CD14-positive monocyte (primary cell): Measurements from ENCODE around the gene SPCS2. TPM values are rescaled to one million over a fixed set of nuclear protein-coding genes. Genes with fewer than 3 reads are reported as not detected.

ENCODE experiments used
- DNase-seq, 3 donors: peaks; one replicate each; pipeline ENCODE4 v3.0.0-alpha.2; 2011 to 2022
- H2AFZ ChIP-seq: 2 replicates; pipeline ENCODE4 v1.6.0; 2012; ENCODE audit warnings: mild to moderate bottlenecking, low read depth, low read length, inconsistent platforms; ENCODE audit not compliant: insufficient read depth, poor library complexity, severe bottlenecking
- H3K27ac ChIP-seq, 2 donors: 1 replicate in 1 of 2; 2 replicates in 1 of 2; pipeline ENCODE4 v1.5.1; 2012 to 2013; ENCODE audit warnings: low read length in 2 of 2, control low read depth in 1 of 2, inconsistent platforms in 1 of 2, low read depth in 1 of 2, mild to moderate bottlenecking in 1 of 2
- H3K27me3 ChIP-seq, 2 donors: one replicate each; pipeline versions ENCODE4 v1.6.0 to v1.6.1; 2011 to 2013; ENCODE audit warnings: low read length in 2 of 2; ENCODE audit not compliant: control insufficient read depth in 2 of 2, insufficient read depth in 2 of 2
- H3K36me3 ChIP-seq, 2 donors: replicated peaks in 1 of 2; 1 replicate in 1 of 2; 2 replicates in 1 of 2; pipeline versions ENCODE4 v1.5.1 to v1.6.1; 2012 to 2013; ENCODE audit warnings: low read length in 2 of 2, control low read depth in 1 of 2, inconsistent platforms in 1 of 2, mild to moderate bottlenecking in 1 of 2; ENCODE audit not compliant: insufficient read depth in 2 of 2, control insufficient read depth in 1 of 2
- H3K4me1 ChIP-seq, 2 donors: 1 replicate in 1 of 2; 2 replicates in 1 of 2; pipeline versions ENCODE4 v1.5.1 to v1.6.1; 2012 to 2013; ENCODE audit warnings: low read length in 2 of 2, control low read depth in 1 of 2, inconsistent platforms in 1 of 2, mild to moderate bottlenecking in 1 of 2, moderate library complexity in 1 of 2; ENCODE audit not compliant: insufficient read depth in 2 of 2, control insufficient read depth in 1 of 2
- H3K4me2 ChIP-seq: replicated peaks from 2 replicates; pipeline ENCODE3; 2012; ENCODE audit warnings: low read length, moderate library complexity, mild to moderate bottlenecking; ENCODE audit not compliant: poor library complexity, severe bottlenecking; ENCODE audit errors: extremely low read depth
- H3K4me3 ChIP-seq, 3 experiments: fragments of 200-600 bp in 1 of 3; sonication (generic) in 1 of 3; replicated peaks in 1 of 3; 1 replicate in 2 of 3; 2 replicates in 1 of 3; pipeline ENCODE4 v1.5.1; 2011 to 2013; ENCODE audit warnings: low read length in 3 of 3, mild to moderate bottlenecking in 3 of 3, control low read depth in 2 of 3, low read depth in 2 of 3, inconsistent platforms in 1 of 3, moderate library complexity in 1 of 3
- H3K79me2 ChIP-seq: 2 replicates; pipeline ENCODE4 v1.6.0; 2012; ENCODE audit warnings: mild to moderate bottlenecking, control low read depth, inconsistent platforms, low read length, moderate library complexity; ENCODE audit not compliant: insufficient read depth
- H3K9ac ChIP-seq: 2 replicates; pipeline ENCODE4 v1.6.0; 2017; ENCODE audit warnings: low read length, mild to moderate bottlenecking; ENCODE audit not compliant: insufficient read depth, poor library complexity, severe bottlenecking
- H3K9me3 ChIP-seq, 2 donors: replicated peaks in 1 of 2; 1 replicate in 1 of 2; 2 replicates in 1 of 2; pipeline versions ENCODE4 v1.5.1 to v1.6.1; 2012 to 2013; ENCODE audit warnings: low read length in 2 of 2, control low read depth in 1 of 2; ENCODE audit not compliant: control insufficient read depth in 1 of 2, insufficient read depth in 1 of 2
- H4K20me1 ChIP-seq: 2 replicates; pipeline ENCODE4 v1.6.0; 2012; ENCODE audit warnings: mild to moderate bottlenecking, low read length, control low read depth, moderate library complexity; ENCODE audit not compliant: insufficient read depth
- H3K27ac Mint-ChIP-seq, 7 donors: one replicate each; pipeline ENCODE4 v1.8.0; 2020; ENCODE audit warnings: mild to moderate bottlenecking in 7 of 7, mixed read lengths in 7 of 7, moderate library complexity in 6 of 7, inconsistent platforms in 2 of 7
- H3K27me3 Mint-ChIP-seq, 3 donors: one replicate each; pipeline ENCODE4 v1.8.0; 2021 to 2022; ENCODE audit warnings: low read depth in 3 of 3, mild to moderate bottlenecking in 3 of 3, mixed read lengths in 3 of 3, moderate library complexity in 3 of 3, inconsistent platforms in 1 of 3
- H3K36me3 Mint-ChIP-seq, 2 donors: one replicate each; pipeline ENCODE4 v1.8.0; 2020; ENCODE audit warnings: mixed read lengths in 2 of 2, inconsistent platforms in 1 of 2, mild to moderate bottlenecking in 1 of 2
- H3K4me1 Mint-ChIP-seq: one replicate; pipeline ENCODE4 v1.8.0; 2020; ENCODE audit warnings: mild to moderate bottlenecking, mixed read lengths
- H3K4me3 Mint-ChIP-seq, 2 donors: one replicate each; pipeline ENCODE4 v1.8.0; 2020; ENCODE audit warnings: mild to moderate bottlenecking in 2 of 2, mixed read lengths in 2 of 2, moderate library complexity in 1 of 2
- H3K9me3 Mint-ChIP-seq, 7 donors: one replicate each; pipeline ENCODE4 v1.8.0; 2020 to 2022; ENCODE audit warnings: mixed read lengths in 7 of 7, mild to moderate bottlenecking in 6 of 7, moderate library complexity in 6 of 7, inconsistent platforms in 2 of 7
- WGBS: methylation state at CpG from one replicate; pipeline ENCODE4 v1.1.5; 2013; ENCODE audit warnings: missing lambda C conversion rate; ENCODE audit not compliant: insufficient coverage; 5-methylcytosine and 5-hydroxymethylcytosine counted together
- intact Hi-C, 2 donors: fragments of 100-400 bp; cut with micrococcal nuclease; formaldehyde crosslinking; loops; one replicate each; pipeline versions ENCODE4 v1.15.0 to v1.15.1; 2023
- polyA plus RNA-seq, 3 donors: library from polyadenylated mRNA; depleted of rRNA in 1 of 3; unstranded in 2 of 3; stranded (reverse) in 1 of 3; fragments of 300-500 nt in 2 of 3; fragments of >200 nt in 1 of 3; fragmentation: Illumina TruSeq in 2 of 3; gene quantifications; 1 replicate in 2 of 3; 2 replicates in 1 of 3; pipeline ENCODE4 v1.2.3, GENCODE V29; 2012 to 2021
- TF ChIP-seq, protein P1 (sequence below): fragments of 200-600 bp; IDR thresholded peaks from one replicate; pipeline ENCODE4 v1.8.0; 2022; ENCODE audit warnings: antibody characterized with exemption, mild to moderate bottlenecking

SPCS2 gene
- polyA plus RNA-seq, 3 donors, result 12.4 to 185 (median 150) TPM

GRCh38 chr11:74936087-74936486, 13.0 kb upstream of the SPCS2 start:
- Histone ChIP-seq H3K9ac (no peak overlapping the region), H3K4me2 (no peak overlapping the region), H3K27me3 (no peaks in the 10 kb centered on the region), H3K4me1 (no peaks in the 10 kb centered on the region), H2AFZ (no peak overlapping the region), H3K4me3 (no peak overlapping the region), H3K36me3 (no peaks in the 10 kb centered on the region), H3K9me3 (no peaks in the 10 kb centered on the region), H3K79me2 (no peaks in the 10 kb centered on the region), H3K27ac (no peak overlapping the region), H4K20me1 (no peaks in the 10 kb centered on the region)
- Mint-ChIP-seq H3K27ac (no peak overlapping the region), H3K4me1 (no peaks in the 10 kb centered on the region), H3K9me3 (no peaks in the 10 kb centered on the region), H3K27me3 (peaks cover 0 to 3% (median 0%) of the 10 kb centered on the region in 3 donors), H3K4me3 (no peak overlapping the region), H3K36me3 (peaks cover 47 to 54% of the 10 kb centered on the region in 2 donors)
- no peak for DNase-seq
- intact Hi-C loops, result loop anchor here in 1 of 2 donors (10.0 kb wide), 2 partner anchors 59 to 319 kb away; no protein-coding TSS in a partner anchor
- WGBS, result 78% methylated on average over 2 of the region's 2 CpGs
- TF ChIP-seq, protein P1, sequence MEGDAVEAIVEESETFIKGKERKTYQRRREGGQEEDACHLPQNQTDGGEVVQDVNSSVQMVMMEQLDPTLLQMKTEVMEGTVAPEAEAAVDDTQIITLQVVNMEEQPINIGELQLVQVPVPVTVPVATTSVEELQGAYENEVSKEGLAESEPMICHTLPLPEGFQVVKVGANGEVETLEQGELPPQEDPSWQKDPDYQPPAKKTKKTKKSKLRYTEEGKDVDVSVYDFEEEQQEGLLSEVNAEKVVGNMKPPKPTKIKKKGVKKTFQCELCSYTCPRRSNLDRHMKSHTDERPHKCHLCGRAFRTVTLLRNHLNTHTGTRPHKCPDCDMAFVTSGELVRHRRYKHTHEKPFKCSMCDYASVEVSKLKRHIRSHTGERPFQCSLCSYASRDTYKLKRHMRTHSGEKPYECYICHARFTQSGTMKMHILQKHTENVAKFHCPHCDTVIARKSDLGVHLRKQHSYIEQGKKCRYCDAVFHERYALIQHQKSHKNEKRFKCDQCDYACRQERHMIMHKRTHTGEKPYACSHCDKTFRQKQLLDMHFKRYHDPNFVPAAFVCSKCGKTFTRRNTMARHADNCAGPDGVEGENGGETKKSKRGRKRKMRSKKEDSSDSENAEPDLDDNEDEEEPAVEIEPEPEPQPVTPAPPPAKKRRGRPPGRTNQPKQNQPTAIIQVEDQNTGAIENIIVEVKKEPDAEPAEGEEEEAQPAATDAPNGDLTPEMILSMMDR, result no peak

GRCh38 chr11:74936976-74937375, 12.1 kb upstream of the SPCS2 start:
- Histone ChIP-seq H4K20me1 (no peaks in the 10 kb centered on the region), H3K4me3 (no peak overlapping the region), H3K4me1 (no peaks in the 10 kb centered on the region), H3K9ac (no peak overlapping the region), H3K27me3 (no peaks in the 10 kb centered on the region), H3K4me2 (no peak overlapping the region), H2AFZ (no peak overlapping the region), H3K79me2 (no peaks in the 10 kb centered on the region), H3K27ac (no peak overlapping the region), H3K9me3 (no peaks in the 10 kb centered on the region), H3K36me3 (no peaks in the 10 kb centered on the region)
- H3K4me1 Mint-ChIP-seq, result no peaks in the 10 kb centered on the region
- intact Hi-C loops, result loop anchor here in 1 of 2 donors (10.0 kb wide), 2 partner anchors 58 to 318 kb away; no protein-coding TSS in a partner anchor
- whole genome bisulfite sequencing, result 95% methylated on average over 2 of the region's 5 CpGs
- H3K36me3 Mint-ChIP-seq, result peaks cover 54 to 61% of the 10 kb centered on the region in 2 donors
- TF ChIP-seq, protein P1, result no peak
- no peak overlapping the region for H3K4me3 Mint-ChIP-seq
- H3K27me3 Mint-ChIP-seq, result peaks cover 0 to 3% (median 0%) of the 10 kb centered on the region in 3 donors
- no peak for DNase-seq
- H3K27ac Mint-ChIP-seq, result no peak overlapping the region
- H3K9me3 Mint-ChIP-seq, result no peaks in the 10 kb centered on the region
